AG09309 (cell line): Measurements from ENCODE around the gene LSM14A.

Experiments
- DNase-seq: peaks from one replicate; pipeline ENCODE4 v3.0.0-alpha.2; 2010; ENCODE audit warnings: low read depth
- H3K4me3 ChIP-seq: 2 replicates; pipeline ENCODE4 v1.5.1; 2011; ENCODE audit warnings: mild to moderate bottlenecking, low read depth, low read length, moderate library complexity; ENCODE audit not compliant: control insufficient read depth
- CTCF ChIP-seq: IDR thresholded peaks from 2 replicates; pipeline ENCODE4 v1.5.1; 2011; ENCODE audit warnings: mild to moderate bottlenecking, low read depth, low read length, inconsistent platforms; ENCODE audit not compliant: insufficient read depth, control insufficient read depth; ENCODE audit errors: missing control alignments

The LSM14A gene

GRCh38 chr19:34263745-34264237 lies 91.5 kb downstream of the LSM14A start:
- no peak for DNase-seq
- TF ChIP-seq CTCF = no peak
- H3K4me3 ChIP-seq = no peak overlapping the region

- no peak for DNase-seq
- TF ChIP-seq CTCF = no peak
- no peak overlapping the region for H3K4me3 ChIP-seq
Observed at GRCh38 chr19:34265221-34265650, 92.9 kb downstream of the LSM14A start.

GRCh38 chr19:34269081-34269480 lies 96.8 kb downstream of the LSM14A start:
- TF ChIP-seq CTCF = no peak
- DNase-seq = no peak
- H3K4me3 ChIP-seq = no peak overlapping the region

- DNase-seq = no peak
- TF ChIP-seq CTCF = no peak
- H3K4me3 ChIP-seq = no peak overlapping the region
Observed at GRCh38 chr19:34269489-34269888, 97.2 kb downstream of the LSM14A start.

GRCh38 chr19:34269968-34270621 lies 97.8 kb downstream of the LSM14A start:
- no peak overlapping the region for H3K4me3 ChIP-seq
- no peak for TF ChIP-seq CTCF
- no peak for DNase-seq

GRCh38 chr19:34273121-34273520 lies 100.8 kb downstream of the LSM14A start:
- TF ChIP-seq CTCF = no peak
- no peak overlapping the region for H3K4me3 ChIP-seq
- DNase-seq = no peak
